HTERT RPE-1 (cell line): ENCODE measurements around the gene UNC5A.

ENCODE experiments used
- in situ Hi-C: fragments of 300-500 bp; cut with MboI; formaldehyde crosslinking; loops from 4 replicates; pipeline ENCODE4 v1.14.3; 2020; ENCODE audit warnings: low sequenced_read_pairs

The UNC5A gene

DNA sequence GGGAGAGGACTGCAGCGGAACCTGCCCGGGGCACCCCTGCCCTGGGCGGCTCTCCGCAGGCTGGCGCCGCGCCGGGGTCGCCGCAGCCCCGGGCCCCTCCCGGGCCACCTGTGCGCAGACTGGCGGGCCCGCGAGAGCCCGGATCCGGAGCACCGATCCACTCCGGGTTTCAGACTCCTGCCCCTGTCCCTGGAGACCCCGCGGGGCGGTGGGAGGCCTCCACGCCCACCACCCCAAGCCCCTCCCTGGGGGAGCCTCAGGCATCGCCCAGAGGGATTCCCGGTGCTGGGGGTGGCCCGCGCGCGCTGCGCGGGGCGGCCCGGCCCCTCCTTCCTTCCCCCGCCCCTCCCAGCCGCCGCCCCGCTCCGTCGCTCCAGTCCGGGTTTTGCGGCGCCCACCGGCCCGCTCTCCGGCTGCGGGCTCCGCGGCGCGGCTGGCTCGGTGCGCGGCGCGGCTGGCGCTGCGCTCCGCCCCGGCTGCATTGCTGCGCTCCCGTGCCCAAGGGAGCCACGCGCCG, at the start of gene UNC5A:
Gene UNC5A, plus strand, starts transcription at position 479 of the 517 bp plus-strand sequence. CDS start 192 bp downstream, outside the sequence.
- in situ Hi-C loops: no loop called here

DNA sequence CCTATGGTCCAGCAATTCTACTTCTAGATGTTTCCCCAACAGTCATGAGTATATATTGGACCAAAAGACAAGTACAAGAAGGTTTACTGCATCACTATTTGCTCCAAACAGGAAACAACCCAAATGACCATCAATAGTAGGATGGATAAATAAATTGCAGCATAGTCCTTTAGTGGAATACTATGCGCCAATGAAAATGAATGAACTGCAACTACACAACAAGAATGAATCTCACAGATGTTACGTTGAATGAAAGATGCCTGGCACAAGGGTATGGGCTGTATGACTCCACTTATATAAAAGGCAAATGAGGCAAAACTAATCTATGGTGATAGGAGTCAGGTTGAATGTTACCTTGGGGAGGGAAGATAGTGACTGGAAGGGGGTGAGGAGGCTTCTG, 48.6 kb upstream of the UNC5A start:
- in situ Hi-C loops: no loop called here

DNA sequence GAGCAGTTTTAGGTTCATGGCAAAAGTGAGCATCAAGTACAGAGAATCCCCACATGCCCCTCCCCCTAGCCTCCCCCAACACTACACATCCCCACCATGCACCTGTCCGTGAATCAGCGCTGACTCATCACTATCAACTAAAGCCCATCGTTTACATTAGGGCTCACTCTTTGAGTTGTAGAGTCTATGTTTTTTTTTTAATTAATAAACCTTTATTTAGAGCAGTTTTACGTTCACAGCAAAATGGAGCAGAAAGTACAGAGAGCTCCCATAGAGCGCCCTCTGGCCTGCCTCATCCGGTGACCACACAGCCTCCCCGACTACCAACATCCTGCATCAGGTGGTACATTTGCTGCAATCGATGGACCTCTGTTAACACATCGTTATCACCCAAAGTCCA, 47.9 kb upstream of the UNC5A start:
- in situ Hi-C loops: no loop called here

DNA sequence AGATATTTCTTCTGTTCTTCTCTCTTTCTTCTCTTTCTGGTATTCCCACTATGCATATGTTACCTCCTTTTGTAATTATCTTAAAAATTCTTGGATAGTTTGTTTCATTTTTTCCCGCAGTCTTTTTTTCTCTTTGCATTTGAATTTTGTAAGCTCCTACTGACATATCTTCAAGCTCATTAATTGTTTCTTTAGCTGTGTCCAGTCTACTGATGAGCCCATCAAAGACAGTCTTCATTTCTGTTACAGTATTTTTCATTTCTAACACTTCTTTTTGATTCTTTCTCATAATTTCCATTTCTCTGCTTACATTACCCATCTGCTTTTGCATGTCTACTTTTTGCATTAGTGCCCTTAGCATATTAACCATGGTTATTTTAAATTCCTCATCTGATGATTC, 44.7 kb upstream of the UNC5A start:
- in situ Hi-C loops: no loop called here

DNA sequence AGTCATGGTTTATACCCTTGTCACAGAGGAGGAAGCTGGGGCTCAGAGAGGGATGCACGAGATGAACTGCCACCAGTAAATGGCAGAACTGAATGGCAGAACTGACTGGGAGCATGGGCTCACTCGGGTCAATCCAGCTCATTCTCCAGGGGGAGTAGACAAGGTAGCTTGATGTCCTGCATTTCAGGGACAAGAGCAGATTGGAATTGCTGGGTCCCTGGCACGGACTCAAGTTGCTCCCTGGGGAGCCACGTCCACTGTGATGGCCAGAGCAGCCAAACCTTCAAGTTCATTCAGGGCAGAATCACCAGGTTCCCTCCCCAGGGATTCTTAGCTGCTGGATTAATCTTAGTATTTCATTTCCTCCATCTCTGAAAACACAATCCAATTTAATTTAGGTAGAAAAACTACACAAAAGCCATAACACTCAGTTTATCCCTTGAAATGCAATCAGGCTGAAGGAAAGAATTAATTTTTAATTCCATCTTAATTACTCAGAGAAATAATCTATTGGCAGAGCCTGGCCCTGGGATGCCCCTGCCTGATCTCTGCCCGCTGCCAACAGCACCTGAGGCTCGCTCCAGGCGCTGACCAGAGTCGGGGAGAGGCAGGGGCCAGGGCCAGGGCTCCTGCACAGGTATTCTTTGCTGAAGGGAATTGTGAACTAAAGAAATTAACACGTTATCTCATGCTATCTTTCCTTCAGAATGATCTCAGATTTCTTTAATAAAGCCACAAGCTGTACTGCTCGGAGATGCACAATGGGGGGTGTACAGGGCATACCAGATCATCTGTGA, 42.0 kb upstream of the UNC5A start:
- in situ Hi-C loops: no loop called here

DNA sequence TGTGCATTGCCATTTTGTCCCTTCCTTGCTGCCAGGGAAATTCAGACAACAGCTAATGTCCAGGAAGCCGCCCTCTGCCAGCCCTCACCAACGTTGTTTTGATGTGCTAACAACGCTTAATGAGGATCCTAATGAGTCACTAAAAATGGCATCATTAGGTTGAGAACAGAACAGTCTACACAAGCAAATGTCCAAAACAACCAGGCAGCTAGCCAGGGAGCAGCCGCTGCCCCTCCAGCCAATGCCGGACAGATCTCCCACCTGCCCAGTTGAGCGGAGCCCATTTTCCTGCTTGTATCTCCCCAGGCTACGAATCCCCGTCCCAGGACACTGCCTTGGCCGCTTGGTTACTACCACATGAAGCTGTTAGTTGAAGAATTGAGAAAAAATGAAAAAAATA, 40.4 kb upstream of the UNC5A start:
- in situ Hi-C loops: no loop called here

DNA sequence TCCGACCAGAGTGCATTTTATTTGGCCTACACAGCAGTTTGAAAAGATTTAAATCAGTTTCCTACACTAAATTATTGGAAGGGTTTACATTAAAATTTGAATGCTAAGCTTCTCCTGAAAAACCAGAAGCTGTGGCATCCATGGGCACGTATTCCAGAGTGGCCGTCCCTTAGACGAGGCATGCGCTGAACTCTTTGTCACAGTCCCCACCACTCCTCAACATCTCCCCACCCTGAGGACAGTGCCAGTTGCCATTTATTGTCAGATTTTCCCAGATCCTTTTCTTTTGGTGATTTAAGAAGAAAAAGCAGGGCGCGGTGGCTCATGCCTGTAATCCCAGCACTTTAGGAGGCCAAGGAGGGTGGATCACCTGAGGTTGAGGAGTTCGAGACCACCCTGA, 39.9 kb upstream of the UNC5A start:
- in situ Hi-C loops: no loop called here

DNA sequence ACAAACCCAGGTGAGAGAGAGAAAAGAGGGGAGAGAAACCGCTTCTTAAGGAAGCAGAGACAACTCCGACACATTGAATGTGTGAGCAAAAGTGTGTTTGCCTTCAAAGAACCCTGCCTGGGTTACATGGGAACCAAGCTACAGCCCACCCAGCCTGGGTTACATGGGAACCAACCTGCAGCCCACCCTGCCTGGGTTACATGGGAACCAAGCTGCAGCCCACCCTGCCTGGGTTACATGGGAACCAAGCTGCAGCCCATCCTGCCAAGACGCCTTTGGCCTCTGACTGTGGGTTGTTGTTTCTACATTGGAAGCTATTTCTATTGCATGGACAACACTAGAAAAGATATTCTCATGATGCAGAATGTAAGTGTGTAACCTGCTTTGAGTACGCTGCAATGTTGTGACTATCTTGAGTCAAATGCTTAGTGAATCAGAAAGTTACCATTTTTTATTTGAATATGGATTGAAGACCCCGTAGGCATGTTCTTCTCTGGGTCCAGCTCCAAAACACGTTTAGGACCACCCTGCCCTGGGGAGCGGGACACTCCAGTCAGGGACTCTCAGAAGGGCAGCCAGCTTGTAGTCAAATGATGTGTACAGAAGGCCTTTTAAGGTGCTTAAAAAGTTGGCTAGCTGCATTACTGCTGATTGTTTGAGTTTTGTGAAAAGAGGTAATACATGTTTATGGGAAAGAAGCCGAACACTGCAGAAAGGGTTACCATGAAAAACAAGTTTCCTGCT, 39.1 kb upstream of the UNC5A start:
- in situ Hi-C loops: no loop called here

DNA sequence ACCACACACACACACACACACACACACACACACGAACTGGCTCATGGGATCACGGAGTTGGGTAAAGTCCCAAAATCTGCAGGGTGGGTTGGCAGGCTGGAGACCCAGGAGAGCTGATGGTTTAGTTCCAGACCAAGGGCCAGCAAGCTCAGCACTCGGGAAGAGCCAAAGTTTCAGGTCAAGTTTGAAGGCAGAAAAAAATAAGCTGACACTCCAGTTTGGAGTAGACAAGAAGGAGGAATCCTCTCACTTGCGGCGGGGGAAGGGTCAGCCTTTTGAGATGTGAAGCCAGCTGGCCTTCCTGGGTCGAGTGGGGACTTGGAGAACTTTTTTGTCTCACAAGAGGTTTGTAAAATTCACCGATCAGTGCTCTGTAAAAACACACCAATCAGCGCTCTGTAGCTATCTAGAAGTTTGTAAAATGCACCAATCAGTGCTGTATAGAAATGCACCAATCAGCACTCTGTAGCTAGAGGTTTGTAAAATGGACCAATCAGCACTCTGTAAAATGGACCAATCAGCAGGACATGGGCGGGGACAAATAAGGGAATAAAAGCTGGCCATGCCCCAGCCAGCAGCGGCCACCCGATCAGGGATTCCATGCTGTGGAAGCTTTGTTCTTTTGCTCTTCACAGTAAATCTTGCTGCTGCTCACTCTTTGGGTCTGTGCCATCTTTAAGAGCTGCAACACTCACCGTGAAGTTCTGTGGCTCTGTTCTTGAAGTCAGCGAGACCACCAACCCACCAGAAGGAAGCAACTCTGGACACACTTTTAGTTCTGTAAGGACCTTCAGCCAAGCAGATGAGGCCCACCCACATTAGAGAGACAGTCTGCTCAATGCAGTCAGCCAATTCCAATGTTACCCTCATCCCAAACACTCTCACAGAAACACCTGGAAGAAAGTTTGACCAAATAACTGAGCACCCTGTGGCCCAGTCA, 37.8 kb upstream of the UNC5A start:
- in situ Hi-C loops: no loop called here

DNA sequence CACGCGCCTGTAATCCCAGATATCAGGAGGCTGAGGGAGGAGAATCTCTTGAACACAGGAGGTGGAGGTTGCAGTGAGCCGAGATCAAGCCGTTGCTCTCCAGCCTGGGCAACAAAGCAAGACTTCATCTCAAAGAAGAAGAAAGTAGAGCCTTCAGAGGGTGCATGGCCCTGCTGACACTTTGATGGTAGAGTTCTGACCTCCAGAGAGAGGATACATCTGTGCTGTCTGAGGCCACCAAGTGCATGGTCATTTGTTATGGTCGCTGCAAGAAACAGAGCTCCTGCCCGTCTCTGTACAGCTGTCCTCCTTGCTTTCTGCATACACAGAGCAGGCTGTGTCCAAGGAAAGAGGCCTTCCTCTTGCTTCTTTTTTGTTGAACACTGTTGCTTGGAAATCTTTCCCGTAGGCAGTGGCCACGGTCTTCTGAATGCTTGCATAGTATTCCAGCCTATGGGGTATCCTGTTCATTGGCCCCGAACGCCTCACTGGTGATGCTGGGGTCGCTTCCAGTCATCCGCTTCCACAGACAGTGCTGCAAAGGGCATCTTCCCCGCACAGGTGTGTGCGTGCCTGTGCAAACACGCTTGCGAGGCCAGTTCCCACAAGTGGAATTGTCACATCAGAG, 36.8 kb upstream of the UNC5A start:
- in situ Hi-C loops: no loop called here

DNA sequence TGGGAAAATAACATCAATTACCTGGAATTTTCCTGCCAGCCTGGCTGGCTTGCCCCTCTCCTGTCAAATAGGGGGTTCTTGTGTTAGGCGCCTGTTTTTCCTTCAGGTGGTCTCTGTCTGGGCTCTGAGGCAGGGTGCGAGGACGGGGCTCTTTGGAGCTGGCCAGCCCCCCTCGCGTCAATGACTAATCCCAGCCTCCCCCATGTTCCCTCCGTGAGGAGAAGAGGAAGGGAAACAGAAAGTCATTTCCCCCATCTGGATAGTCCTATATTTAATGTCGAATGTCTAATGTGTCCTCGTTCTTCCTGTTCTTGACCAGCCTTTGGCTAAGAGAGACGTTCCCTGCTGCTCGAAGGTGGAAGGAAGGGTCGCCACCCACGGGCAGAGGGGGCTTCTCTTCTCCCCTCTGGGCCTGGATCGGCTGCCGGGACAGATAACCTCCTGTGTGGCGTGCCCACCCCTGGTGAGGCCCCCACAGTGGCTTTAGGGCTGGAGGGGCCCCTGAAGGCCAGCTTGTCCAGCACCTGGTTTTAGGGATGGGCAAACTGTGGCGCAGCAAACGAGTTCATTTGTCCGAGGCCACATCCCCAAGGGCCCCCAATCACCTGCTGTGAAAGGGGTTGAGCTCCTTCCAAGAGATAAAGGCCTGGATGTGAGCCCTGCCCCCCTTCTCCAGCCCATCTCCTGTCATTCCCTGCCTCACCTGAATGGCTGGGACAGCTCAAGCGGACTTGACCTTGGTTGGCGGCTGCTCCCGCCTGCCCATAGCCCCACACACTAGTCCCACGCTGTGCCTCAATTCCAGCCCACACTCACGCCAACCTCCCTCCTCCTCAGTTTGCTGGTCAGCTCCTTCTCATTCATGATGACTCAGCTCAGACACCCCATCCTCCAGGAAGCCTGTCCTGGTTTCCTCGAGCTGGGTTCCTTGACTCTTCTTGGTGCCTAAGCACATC, 35.9 kb upstream of the UNC5A start:
- in situ Hi-C loops: no loop called here

DNA sequence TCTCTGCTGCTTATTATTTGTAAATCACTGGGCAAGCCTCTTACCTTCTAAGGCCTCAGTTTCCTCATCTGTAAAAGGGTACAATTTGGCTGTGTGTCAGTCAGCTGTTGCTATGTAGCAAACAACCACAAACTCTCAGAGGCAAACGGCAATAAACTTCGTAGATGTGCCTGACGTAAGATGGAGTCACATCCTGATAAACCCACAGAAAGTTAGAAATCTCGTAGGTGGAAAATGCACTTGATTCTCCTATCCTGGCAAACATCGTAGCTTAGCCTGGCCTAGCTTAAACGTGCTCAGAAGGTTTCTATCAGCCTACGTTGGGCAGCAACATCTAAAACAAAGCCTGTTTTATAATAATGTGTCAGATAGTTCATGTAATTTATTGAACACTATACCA, 35.0 kb upstream of the UNC5A start:
- in situ Hi-C loops: no loop called here

DNA sequence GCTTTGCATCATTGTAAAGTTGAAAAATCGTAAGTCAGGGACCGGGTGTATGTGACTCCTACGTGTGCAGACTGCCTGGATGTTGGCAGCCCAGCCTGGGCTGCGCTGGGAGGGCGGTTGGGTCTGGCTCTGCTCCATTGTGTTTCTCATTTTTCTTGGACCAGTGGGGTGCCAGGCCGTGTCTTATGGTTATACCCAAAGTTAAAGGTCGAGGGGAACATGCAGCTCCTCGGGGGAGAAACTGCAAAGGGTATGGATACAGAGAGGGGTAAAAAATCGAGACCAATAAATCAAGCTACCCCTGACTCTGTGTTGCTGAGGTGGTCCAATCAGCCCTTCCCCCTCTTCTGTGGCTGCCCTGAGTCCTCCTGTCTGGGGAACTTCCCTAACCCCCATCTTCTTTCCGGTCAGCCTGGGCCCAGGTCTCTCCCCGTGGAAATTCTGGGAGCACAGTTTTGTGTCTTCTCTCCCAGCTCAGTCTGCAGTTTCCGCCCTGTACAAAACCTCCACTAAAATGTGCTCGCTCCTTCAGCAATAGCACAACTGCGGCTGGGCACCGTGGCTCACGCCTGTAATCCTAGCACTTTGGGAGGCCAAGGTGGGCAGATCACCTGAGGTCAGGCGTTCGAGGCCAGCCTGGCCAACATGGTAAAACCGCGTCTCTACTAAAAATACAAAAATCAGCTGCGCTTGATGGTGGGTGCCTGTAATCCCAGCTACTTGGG, 34.1 kb upstream of the UNC5A start:
- in situ Hi-C loops: no loop called here

DNA sequence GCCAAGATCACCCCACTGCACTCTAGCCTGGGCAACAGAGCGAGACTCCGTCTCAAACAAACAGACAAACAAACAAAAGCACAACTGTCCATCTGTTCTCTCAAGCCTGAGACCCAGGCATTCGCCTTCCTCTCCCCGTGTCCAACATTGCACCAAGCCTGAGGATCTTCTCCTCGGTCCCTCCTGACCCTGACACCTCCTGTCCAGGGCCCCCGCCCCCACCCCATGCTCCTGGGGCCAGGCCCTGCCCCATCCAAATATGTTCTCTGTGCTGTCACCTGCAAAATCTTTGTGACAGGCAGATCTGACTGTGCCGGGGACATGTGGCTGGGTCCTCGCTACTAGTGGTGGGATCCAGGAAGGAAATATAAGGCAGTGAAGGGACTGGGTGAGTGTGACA, 33.4 kb upstream of the UNC5A start:
- in situ Hi-C loops: no loop called here

DNA sequence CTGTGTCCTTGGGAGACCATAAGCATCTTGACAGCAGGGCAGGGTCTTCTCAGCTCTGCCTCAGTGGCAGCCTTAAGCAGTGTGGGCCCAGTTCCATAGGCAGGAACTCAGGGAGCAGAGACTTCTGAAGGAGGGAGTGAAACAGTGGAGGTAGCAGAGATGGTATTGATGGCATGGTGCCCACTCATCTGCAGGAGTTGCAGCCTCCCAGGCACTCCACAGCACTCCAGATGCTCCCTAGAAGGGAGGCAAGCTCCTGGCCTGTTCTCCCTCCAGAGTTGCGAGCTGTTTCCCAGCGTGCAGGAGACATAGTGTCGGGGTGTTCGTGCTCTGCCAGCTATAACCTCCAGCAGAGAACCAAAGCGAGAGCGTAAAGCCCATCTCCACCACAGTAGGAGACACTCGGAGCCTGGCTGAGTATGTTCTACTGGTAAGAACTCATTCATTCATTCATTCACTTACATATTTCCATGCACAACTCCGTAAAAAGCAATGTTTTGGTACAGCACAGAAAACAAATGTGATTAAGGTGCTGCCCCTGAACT, 31.4 kb upstream of the UNC5A start:
- in situ Hi-C loops: no loop called here

DNA sequence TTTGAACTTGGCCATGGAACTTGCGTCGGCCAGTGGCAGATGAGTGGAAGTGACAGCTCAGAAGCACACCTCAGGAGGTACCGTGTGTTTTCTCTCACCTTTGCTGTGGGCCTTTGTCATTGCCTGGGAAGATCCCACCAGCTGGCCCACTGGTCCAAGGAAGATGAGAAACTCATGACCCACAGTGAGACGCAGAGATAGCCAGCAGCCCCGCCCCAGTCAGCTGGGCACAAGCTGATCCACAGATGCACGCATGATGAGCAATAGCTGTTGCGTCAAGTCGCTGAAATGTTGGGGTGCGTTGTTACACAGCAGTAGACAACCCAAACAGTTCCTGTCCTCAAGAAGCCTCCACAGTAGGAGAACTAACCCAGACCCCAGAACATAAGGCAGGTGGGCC, 30.8 kb upstream of the UNC5A start:
- in situ Hi-C loops: no loop called here

DNA sequence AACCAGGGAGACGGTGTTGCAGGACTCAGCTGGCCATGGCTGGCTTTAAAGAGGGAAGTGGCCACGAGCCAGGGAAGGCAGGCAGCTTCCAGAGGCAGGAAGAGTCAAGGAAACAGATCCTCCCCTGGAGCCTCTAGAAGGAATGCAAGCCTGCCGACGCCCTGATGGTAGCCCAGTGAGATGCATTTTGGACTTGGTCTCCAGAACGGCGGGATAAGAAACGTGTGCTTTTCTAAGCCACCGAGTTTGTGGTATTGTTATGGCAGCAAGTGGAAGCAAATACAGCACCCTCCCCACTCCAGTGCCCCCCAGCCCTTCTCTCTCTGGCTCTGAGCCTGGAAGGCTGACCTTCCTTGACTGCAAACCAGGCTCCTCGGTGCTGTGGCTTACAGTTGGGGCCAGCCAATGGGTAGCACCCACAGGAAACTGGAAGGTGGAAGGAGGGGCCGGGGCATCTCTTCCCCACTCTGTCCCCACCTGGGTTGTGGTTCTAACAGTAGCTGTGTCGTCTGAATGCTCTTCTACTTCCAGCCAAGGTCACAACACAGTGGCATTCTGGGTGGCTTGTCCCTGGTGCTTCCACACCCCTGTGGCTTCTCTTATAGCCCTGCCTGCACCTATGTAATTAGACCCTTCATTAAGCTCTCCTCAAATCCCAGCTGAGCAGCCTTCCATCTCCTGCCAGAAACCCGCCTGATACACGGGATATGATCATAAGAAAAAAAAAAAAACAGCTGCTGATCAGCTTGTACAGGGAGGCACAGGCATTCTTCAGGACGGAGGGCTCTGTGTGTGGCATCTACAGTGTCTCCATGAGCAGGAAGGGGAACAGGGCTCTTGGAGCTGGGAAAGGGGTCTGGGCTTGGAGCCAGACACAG, 29.9 kb upstream of the UNC5A start:
- in situ Hi-C loops: no loop called here

DNA sequence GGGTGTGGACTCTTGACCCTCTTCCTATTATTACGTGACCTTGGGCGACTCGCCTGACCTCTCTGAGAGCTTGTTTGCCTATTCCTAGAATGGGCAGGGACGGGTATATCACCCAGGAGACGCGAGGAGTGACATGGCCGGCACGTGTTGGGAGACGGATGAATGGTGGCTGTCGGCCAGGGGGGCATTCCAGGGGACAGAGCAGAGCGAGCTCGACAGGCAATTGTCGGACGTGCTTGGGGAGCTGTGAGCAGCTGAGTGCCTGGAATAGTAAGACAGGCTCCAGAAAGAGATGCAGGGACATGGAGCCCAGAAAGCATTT, 29.3 kb upstream of the UNC5A start:
- in situ Hi-C loops: no loop called here
